ENCODE data around the gene CAPZB.

The CAPZB gene

GRCh38 chr1:19521411-19521810, 36.1 kb upstream of the CAPZB start:
- H3K27ac ChIP-seq (ENCODE audit: low read depth, low read length, poor library complexity, severe bottlenecking): no peak overlapping the region
- no peaks in the 10 kb centered on the region for H4K20me1 ChIP-seq (ENCODE audit: insufficient read depth, low read length)
- H3K9me3 ChIP-seq (ENCODE audit: low read length): no peaks in the 10 kb centered on the region
- no peaks in the 10 kb centered on the region for H3K36me3 ChIP-seq (ENCODE audit: insufficient read depth, low read length)
- no peak overlapping the region for H3K9ac ChIP-seq (ENCODE audit: low read length)
- no peaks in the 10 kb centered on the region for H3K9me2 ChIP-seq (ENCODE audit: low read depth, low read length)
- no peaks in the 10 kb centered on the region for H3F3A ChIP-seq (ENCODE audit: insufficient read depth, low read length)
- H3K4me1 ChIP-seq (ENCODE audit: insufficient read depth, low read length, severe bottlenecking): no peaks in the 10 kb centered on the region
- no peak overlapping the region for H3K4me3 ChIP-seq (ENCODE audit: low read depth, low read length, poor library complexity, severe bottlenecking)
- no peak overlapping the region for H2AFZ ChIP-seq (ENCODE audit: low read length)
- TF ChIP-seq CTCF (IDR thresholded peaks at IDR 0.05; ENCODE audit: low read length): no peak
- TF ChIP-seq EZH2 (IDR thresholded peaks at IDR 0.05; ENCODE audit: borderline replicate concordance, low read length): no peak
- no peak overlapping the region for H3K4me2 ChIP-seq (ENCODE audit: low read length)
- H3K79me2 ChIP-seq (ENCODE audit: insufficient read depth, low read length): no peaks in the 10 kb centered on the region
- no peaks in the 10 kb centered on the region; the same call in 1 of the 2 replicates for H3K27me3 ChIP-seq (ENCODE audit: insufficient read depth, low read length)

GRCh38 chr1:19517017-19517416, 31.7 kb upstream of the CAPZB start:
- Histone ChIP-seq H3K9ac (ENCODE audit: low read length) (no peak overlapping the region), H3K4me3 (ENCODE audit: low read depth, low read length, poor library complexity, severe bottlenecking) (no peak overlapping the region), H3K27ac (ENCODE audit: low read depth, low read length, poor library complexity, severe bottlenecking) (no peak overlapping the region), H3K79me2 (ENCODE audit: insufficient read depth, low read length) (no peaks in the 10 kb centered on the region), H3K36me3 (ENCODE audit: insufficient read depth, low read length) (no peaks in the 10 kb centered on the region), H3K4me2 (ENCODE audit: low read length) (no peak overlapping the region), H3K27me3 (ENCODE audit: insufficient read depth, low read length) (no peaks in the 10 kb centered on the region; the same call in 1 of the 2 replicates), H3F3A (ENCODE audit: insufficient read depth, low read length) (no peaks in the 10 kb centered on the region), H3K4me1 (ENCODE audit: insufficient read depth, low read length, severe bottlenecking) (no peaks in the 10 kb centered on the region), H3K9me3 (ENCODE audit: low read length) (no peaks in the 10 kb centered on the region), H3K9me2 (ENCODE audit: low read depth, low read length) (no peaks in the 10 kb centered on the region), H2AFZ (ENCODE audit: low read length) (no peak overlapping the region), H4K20me1 (ENCODE audit: insufficient read depth, low read length) (no peaks in the 10 kb centered on the region)
- TF ChIP-seq EZH2 (IDR thresholded peaks at IDR 0.05; ENCODE audit: borderline replicate concordance, low read length) (no peak), CTCF (IDR thresholded peaks at IDR 0.05; ENCODE audit: low read length) (no peak)

GRCh38 chr1:19515201-19515600, 29.9 kb upstream of the CAPZB start:
- H3K9ac ChIP-seq (ENCODE audit: low read length): no peak overlapping the region
- no peaks in the 10 kb centered on the region; the same call in 1 of the 2 replicates for H3K27me3 ChIP-seq (ENCODE audit: insufficient read depth, low read length)
- H3K9me3 ChIP-seq (ENCODE audit: low read length): no peaks in the 10 kb centered on the region
- H4K20me1 ChIP-seq (ENCODE audit: insufficient read depth, low read length): no peaks in the 10 kb centered on the region
- no peak overlapping the region for H2AFZ ChIP-seq (ENCODE audit: low read length)
- H3K4me2 ChIP-seq (ENCODE audit: low read length): no peak overlapping the region
- TF ChIP-seq CTCF (IDR thresholded peaks at IDR 0.05; ENCODE audit: low read length) (no peak), EZH2 (IDR thresholded peaks at IDR 0.05; ENCODE audit: borderline replicate concordance, low read length) (no peak)
- H3K27ac ChIP-seq (ENCODE audit: low read depth, low read length, poor library complexity, severe bottlenecking): no peak overlapping the region
- H3K9me2 ChIP-seq (ENCODE audit: low read depth, low read length): no peaks in the 10 kb centered on the region
- no peaks in the 10 kb centered on the region for H3K36me3 ChIP-seq (ENCODE audit: insufficient read depth, low read length)
- H3F3A ChIP-seq (ENCODE audit: insufficient read depth, low read length): no peaks in the 10 kb centered on the region
- H3K79me2 ChIP-seq (ENCODE audit: insufficient read depth, low read length): no peaks in the 10 kb centered on the region
- no peaks in the 10 kb centered on the region for H3K4me1 ChIP-seq (ENCODE audit: insufficient read depth, low read length, severe bottlenecking)
- H3K4me3 ChIP-seq (ENCODE audit: low read depth, low read length, poor library complexity, severe bottlenecking): no peak overlapping the region

Measured in OCI-LY1 (cell line).